ENCODE data around the gene EIF3B.

EIF3B gene

DNA sequence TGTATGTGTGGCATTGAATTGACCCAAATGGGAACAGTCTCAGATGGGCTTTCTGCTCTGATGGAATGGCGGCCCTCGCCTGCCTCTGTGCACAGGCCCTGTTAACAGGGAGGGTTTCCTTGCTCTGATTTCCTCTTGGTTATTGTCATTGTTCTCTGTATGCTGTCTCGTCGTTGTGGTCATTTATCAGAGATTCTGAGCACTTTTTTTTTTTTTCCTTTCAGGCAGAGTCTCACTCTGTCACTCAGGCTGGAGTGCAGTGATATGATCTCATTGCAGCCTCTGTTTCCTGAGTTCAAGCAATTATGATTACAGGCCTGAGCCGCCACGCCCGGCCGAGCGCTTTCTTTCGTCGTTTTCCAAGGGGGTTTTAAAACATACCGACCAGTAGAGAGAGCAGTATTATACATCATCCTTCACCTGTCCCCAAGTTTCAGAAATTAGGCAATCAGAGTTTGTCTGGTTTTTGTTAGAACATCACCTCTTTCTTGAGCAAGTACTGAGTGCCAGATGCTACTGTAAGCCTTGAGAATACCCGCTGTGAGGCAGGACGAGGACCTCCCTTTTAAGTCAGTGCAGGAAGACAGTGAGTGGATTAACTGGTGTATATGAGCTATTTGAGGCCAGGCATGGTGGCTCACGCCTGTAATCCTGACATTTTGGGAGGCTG lies 55.3 kb downstream of the EIF3B start:
- Histone ChIP-seq H3K9me3 (ENCODE audit: insufficient read depth, low read length, severe bottlenecking) (no peaks in the 10 kb centered on the region), H3K9ac (ENCODE audit: low read depth, low read length) (no peak overlapping the region), H3K27ac (ENCODE audit: low read length) (no peak overlapping the region), H3K4me1 (ENCODE audit: insufficient read depth, low read length) (peaks cover 25% of the 10 kb centered on the region), H4K20me1 (ENCODE audit: insufficient read depth, low read length) (peaks cover 29% of the 10 kb centered on the region), H3K4me3 (ENCODE audit: low read depth in 1 of 2, low read length in 2 of 2) (no peak overlapping the region), H3K79me2 (ENCODE audit: insufficient read depth, low read length) (peaks cover 15% of the 10 kb centered on the region), H3K27me3 (ENCODE audit: insufficient read depth, low read length, poor library complexity) (no peaks in the 10 kb centered on the region), H2AFZ (ENCODE audit: low read depth, low read length) (no peak overlapping the region), H3K4me2 (ENCODE audit: insufficient read depth, low read length) (no peak overlapping the region), H3K36me3 (ENCODE audit: insufficient read depth, low read length) (no peaks in the 10 kb centered on the region)
- ATAC-seq (ENCODE audit: insufficient read depth, low read depth) = no peak
- no peak for DNase-seq
- no peak for TF ChIP-seq EZH2 (IDR thresholded peaks at IDR 0.05; ENCODE audit: borderline replicate concordance, low read depth, low read length, severe bottlenecking)
- TF ChIP-seq, protein P1, sequence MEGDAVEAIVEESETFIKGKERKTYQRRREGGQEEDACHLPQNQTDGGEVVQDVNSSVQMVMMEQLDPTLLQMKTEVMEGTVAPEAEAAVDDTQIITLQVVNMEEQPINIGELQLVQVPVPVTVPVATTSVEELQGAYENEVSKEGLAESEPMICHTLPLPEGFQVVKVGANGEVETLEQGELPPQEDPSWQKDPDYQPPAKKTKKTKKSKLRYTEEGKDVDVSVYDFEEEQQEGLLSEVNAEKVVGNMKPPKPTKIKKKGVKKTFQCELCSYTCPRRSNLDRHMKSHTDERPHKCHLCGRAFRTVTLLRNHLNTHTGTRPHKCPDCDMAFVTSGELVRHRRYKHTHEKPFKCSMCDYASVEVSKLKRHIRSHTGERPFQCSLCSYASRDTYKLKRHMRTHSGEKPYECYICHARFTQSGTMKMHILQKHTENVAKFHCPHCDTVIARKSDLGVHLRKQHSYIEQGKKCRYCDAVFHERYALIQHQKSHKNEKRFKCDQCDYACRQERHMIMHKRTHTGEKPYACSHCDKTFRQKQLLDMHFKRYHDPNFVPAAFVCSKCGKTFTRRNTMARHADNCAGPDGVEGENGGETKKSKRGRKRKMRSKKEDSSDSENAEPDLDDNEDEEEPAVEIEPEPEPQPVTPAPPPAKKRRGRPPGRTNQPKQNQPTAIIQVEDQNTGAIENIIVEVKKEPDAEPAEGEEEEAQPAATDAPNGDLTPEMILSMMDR (IDR thresholded peaks at IDR 0.05; ENCODE audit: borderline replicate concordance, extremely low read depth, low read length, poor library complexity, severe bottlenecking) = no peak

DNA sequence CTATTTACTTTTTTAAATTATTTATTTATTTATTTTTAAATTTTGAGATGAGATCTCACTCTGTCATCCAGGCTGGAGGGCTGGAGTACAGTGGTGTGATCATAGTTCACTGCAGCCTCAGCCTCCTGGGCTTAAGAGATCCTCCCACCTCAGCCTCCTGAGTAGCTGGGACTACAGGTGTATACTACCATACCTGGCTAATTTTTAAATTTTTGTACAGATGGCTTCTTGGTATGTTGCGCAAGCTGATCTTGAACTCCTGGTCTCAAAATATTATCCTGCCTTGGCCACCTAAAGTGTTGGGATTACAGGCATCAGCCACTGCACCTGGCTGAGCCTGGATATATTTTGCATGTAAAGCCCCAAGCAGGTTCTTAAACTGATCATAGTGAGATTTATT lies 56.4 kb downstream of the EIF3B start:
- H4K20me1 ChIP-seq (ENCODE audit: insufficient read depth, low read length) = peaks cover 20% of the 10 kb centered on the region

DNA sequence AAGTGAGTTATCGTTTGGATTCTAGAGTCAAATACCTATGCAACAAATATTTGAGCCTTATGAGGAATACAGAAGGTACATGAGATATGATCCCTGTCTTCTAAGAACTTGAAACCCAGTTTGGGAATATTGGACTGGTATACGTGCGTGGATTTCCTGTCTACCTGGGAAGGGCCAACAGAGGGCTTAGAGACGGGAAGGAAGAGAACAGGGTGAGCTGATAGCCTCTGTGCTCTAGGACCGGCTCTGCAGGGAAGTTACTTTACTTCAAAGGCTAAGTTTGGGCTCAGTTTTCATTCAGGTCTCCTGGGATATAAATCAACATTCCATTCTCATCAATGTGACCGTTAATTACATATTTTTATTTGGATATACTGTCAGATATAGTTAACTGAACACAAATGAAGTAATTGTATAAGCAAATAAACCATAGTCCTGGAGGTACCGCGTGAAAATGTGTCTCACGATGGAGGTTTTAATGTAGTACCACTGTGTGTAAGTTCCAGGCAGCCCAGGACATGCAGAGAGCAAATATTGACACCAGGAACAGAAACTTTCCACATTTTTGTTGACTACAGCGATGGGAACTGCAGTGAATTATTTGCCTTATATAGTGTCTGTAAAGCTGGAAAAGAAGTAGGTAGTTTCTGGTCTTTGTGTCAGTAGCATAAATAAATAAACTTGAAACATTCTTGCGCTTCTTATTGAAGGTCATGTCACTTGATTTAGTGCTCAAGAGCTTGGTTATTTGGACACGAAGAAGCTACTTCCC lies 57.4 kb downstream of the EIF3B start:
- Histone ChIP-seq H2AFZ (ENCODE audit: low read depth, low read length) (no peak overlapping the region), H3K27me3 (ENCODE audit: insufficient read depth, low read length, poor library complexity) (no peaks in the 10 kb centered on the region), H3K36me3 (ENCODE audit: insufficient read depth, low read length) (no peaks in the 10 kb centered on the region), H3K4me2 (ENCODE audit: insufficient read depth, low read length) (no peak overlapping the region), H3K9me3 (ENCODE audit: insufficient read depth, low read length, severe bottlenecking) (no peaks in the 10 kb centered on the region), H3K4me3 (ENCODE audit: low read depth in 1 of 2, low read length in 2 of 2) (no peak overlapping the region), H3K79me2 (ENCODE audit: insufficient read depth, low read length) (peaks cover 17% of the 10 kb centered on the region), H4K20me1 (ENCODE audit: insufficient read depth, low read length) (peaks cover 20% of the 10 kb centered on the region), H3K9ac (ENCODE audit: low read depth, low read length) (no peak overlapping the region), H3K27ac (ENCODE audit: low read length) (no peak overlapping the region), H3K4me1 (ENCODE audit: insufficient read depth, low read length) (peaks cover 5% of the 10 kb centered on the region)
- ATAC-seq (ENCODE audit: insufficient read depth, low read depth) = no peak
- no peak for DNase-seq
- TF ChIP-seq, protein P1 (IDR thresholded peaks at IDR 0.05; ENCODE audit: borderline replicate concordance, extremely low read depth, low read length, poor library complexity, severe bottlenecking) = no peak
- no peak for TF ChIP-seq EZH2 (IDR thresholded peaks at IDR 0.05; ENCODE audit: borderline replicate concordance, low read depth, low read length, severe bottlenecking)

More for the DNA sequence above, 56.4 kb downstream of the EIF3B start:
- peaks cover 15% of the 10 kb centered on the region for H3K79me2 ChIP-seq (ENCODE audit: insufficient read depth, low read length)
- H3K4me1 ChIP-seq (ENCODE audit: insufficient read depth, low read length) = peaks cover 13% of the 10 kb centered on the region
- ATAC-seq (ENCODE audit: insufficient read depth, low read depth) (no peak), DNase-seq (no peak)
- no peaks in the 10 kb centered on the region for H3K27me3 ChIP-seq (ENCODE audit: insufficient read depth, low read length, poor library complexity)
- no peak overlapping the region for H3K9ac ChIP-seq (ENCODE audit: low read depth, low read length)
- TF ChIP-seq EZH2 (IDR thresholded peaks at IDR 0.05; ENCODE audit: borderline replicate concordance, low read depth, low read length, severe bottlenecking) = no peak
- TF ChIP-seq, protein P1 (IDR thresholded peaks at IDR 0.05; ENCODE audit: borderline replicate concordance, extremely low read depth, low read length, poor library complexity, severe bottlenecking) = no peak
- H2AFZ ChIP-seq (ENCODE audit: low read depth, low read length) = no peak overlapping the region
- H3K4me2 ChIP-seq (ENCODE audit: insufficient read depth, low read length) = no peak overlapping the region
- no peak overlapping the region for H3K27ac ChIP-seq (ENCODE audit: low read length)
- H3K36me3 ChIP-seq (ENCODE audit: insufficient read depth, low read length) = no peaks in the 10 kb centered on the region
- H3K4me3 ChIP-seq (ENCODE audit: low read depth in 1 of 2, low read length in 2 of 2) = no peak overlapping the region
- no peaks in the 10 kb centered on the region for H3K9me3 ChIP-seq (ENCODE audit: insufficient read depth, low read length, severe bottlenecking)

Measured in DND-41 (cell line).